HG02852 (cell line): ENCODE measurements around the gene PRRT1.
"Not testable (repeated sequence)": the region's sequence is repeated elsewhere in the genome, so short reads cannot be mapped to it uniquely, and the experiment has no call there.

Source experiments
- ATAC-seq: cut with Tn5 transposase; IDR thresholded peaks from one replicate; pipeline ENCODE4 v1.9.1; 2021; ENCODE audit warnings: mild to moderate bottlenecking, moderate library complexity; ENCODE audit not compliant: unreplicated experiment

Gene PRRT1

GRCh38 chr6:32151863-32152768, at the start of gene PRRT1:
Gene PRRT1, minus strand, starts transcription at chr6:32151939. Its CDS starts 112 bp downstream, at chr6:32151827.
- no peak for ATAC-seq

- ATAC-seq, result no peak
These were observed 49.2 kb upstream of the PRRT1 start for GRCh38 chr6:32200711-32201475.

GRCh38 chr6:32198866-32199265, 47.1 kb upstream of the PRRT1 start:
- ATAC-seq, result no peak

GRCh38 chr6:32198345-32198696, 46.6 kb upstream of the PRRT1 start:
- no peak for ATAC-seq

- ATAC-seq, result no peak
These were observed 45.2 kb upstream of the PRRT1 start for GRCh38 chr6:32196682-32197616.

GRCh38 chr6:32195902-32196681, 44.4 kb upstream of the PRRT1 start:
- peak; percentile 72 for ATAC-seq

- no peak for ATAC-seq
These were observed 43.8 kb upstream of the PRRT1 start for GRCh38 chr6:32195652-32195901.

- ATAC-seq, result peak; percentile 71
These were observed 43.3 kb upstream of the PRRT1 start for GRCh38 chr6:32194825-32195651.

GRCh38 chr6:32194388-32194787, 42.6 kb upstream of the PRRT1 start:
- ATAC-seq, result no peak

- ATAC-seq, result not testable (repeated sequence)
These were observed 41.4 kb upstream of the PRRT1 start for GRCh38 chr6:32193096-32193495.

DNA sequence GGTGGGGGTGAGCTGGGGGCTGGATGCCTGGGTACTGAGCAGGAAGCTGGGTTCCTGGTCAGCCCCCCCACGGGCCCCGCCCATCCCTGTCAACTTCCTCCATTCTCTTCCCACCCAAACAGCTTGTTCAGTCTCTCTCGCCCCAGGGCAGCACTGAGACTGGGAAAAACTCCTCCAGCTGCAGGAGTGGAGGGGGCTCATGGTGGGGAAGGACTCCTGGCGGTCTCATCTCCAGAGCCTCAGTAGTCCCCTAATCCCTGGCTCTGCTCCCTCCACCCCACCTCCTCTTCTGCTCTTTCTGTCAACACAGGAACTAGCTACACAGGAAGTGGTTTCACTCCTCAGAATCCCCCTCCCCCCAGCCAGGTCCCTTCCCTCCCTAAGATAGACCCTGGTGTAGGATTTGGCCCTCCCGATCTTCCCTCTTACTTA, 40.9 kb upstream of the PRRT1 start, which contains the start of gene GPSM3:
GPSM3 (minus strand) TSS at position 36 of the 432 bp plus-strand sequence. CDS start 130 bp downstream, outside the sequence.
- no peak for ATAC-seq

- no peak for ATAC-seq
These were observed 40.2 kb upstream of the PRRT1 start for GRCh38 chr6:32191696-32192607.

DNA sequence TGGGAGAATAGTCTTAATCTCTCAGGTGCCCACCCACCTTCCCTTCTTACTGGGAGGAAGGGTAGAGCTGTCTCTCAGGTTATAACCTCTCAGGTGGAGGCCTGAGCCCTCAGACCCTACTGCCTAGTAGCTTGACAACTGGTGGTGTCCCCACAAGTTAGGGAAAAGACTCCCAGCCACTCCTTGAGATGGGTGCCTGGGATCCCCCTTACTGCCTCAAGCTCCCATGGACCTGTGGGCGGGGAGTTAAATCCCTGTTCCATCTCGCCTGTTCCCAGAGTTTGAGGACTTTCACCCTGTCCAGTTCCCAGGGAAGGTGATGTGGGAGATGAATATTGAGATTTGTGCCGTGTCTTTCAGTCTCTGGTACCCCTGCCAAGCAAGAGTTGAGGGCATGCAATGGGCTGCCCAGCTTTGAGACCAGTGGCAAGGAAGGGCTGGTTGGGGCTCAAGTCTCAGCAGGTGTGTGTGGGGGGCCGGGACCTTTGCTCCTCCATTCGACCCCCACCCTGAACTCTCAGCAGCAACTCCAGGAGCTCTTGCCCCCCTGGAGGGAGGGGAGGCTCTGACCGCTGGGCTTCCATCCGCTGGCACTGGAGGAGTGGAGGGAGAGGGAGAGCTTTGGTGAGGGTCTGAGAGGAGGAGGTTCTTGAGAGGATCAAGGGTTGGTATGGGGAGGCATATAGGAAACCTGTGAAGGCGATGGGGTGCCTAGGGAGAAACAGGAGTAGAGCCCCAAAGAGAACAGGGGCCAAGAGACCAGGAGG, 39.4 kb upstream of the PRRT1 start:
- ATAC-seq, result no peak

DNA sequence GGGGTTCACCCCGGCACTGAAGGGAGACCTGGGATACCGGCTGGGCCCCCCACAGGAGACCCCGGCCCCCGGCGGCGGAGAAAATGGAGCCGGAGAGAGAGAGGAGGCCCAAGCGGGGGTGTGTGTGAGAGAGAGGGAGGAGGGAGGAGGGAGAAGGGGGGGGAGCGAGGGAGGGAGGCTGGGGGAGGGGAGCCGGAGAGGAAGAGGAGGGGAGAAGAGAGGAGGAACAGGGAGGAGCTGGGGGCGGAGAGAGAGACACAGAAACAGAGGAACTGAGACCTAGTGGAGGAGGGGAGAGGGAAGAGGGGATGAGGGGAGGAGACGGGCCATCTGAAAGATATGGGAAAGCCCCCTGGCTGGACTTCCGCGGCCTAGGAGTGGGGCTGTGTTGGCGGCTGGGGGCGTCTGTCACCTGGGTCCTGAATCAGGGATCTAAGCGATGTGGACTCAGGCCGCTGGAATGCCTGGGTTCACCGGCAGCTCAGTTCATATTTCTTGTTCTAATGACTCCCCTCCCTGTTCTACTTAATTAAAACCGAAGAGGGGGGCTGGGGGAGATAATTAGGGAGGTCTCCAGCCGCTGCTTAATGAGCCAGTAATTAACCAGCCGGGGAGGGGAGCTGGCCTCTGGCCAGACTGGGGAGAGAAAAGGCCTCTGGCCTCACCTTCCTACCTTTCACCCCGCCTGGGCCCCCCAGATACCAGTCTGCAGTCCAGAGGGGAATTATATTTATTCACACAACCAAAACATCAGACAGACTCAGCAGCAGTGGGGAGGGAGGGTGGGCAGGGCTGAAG, 38.5 kb upstream of the PRRT1 start, which contains the start of gene PBX2:
PBX2 (minus strand) TSS at position 149 of the 798 bp plus-strand sequence. CDS start 287 bp downstream, outside the sequence.
- ATAC-seq, result peak; percentile 46

DNA sequence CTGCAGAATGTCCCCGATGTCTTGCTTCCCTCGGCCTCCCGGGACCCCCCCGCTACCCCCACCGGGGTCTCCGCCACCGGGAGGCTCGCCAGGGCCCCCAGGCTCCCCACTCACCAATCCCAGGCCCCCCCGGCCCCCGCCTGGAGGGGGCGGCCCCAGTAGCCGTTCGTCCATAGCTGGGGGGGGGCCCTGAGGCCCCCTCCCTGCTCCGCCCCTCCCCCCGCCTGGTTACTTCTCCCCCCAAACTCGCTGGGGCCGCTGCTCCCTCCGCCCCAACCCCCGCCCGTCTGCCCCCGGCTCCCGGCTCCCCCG, 38.0 kb upstream of the PRRT1 start:
- no peak for ATAC-seq

DNA sequence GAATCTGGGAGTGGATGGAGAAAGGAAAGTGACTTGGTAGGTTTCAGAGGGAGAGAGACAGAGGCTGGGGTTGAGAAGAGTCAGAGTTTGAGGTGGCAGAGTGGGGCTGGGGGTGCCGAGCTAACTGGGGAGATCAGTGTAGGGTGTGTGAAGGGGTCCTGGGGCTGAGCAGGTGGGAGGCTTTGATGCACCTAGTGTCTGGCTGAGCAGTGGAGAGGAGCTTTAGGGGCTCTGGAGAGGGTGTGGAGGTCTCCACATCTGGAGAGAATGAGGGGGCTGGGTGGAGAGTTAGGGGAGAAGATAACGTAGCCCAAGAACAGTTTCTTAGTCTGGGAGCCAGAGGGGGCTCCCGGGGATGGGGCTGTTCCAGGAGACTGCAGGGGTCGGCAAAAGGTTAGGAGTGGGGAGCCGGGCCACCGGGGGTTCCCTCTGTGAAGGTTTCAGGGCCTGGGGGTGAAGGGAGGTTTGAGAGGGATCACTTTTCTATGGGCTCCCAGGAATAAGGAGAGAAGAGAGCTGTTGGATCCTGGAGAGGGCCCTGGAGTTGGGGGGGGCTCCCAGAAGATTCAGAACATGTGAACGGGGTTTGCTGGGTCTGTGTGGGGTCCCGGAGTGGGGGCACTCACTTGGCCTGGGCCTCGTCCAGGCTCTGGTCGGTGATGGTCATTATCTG, 37.5 kb upstream of the PRRT1 start:
- no peak for ATAC-seq
